Peyer's patch (tissue), 4 donors: ENCODE data around the gene DLGAP1. TPM values are rescaled to one million over a fixed set of nuclear protein-coding genes. Genes with fewer than 3 reads are reported as not detected.

ENCODE experiments used
- DNase-seq, 3 donors: peaks; one replicate each; pipeline ENCODE4 v3.0.0-alpha.2; 2017 to 2019
- H3K27ac ChIP-seq, 4 donors: fragments of 200-600 bp; sonication (generic); one replicate each; pipeline ENCODE4 v1.5.1; 2016 to 2019
- H3K27me3 ChIP-seq, 2 donors: fragments of 200-600 bp; sonication (generic); one replicate each; pipeline ENCODE4 v1.5.1; 2019
- H3K36me3 ChIP-seq, 3 donors: fragments of 200-600 bp; sonication (generic); one replicate each; pipeline ENCODE4 v1.5.1; 2016 to 2019
- H3K4me1 ChIP-seq, 4 donors: fragments of 200-600 bp; sonication (generic); one replicate each; pipeline ENCODE4 v1.5.1; 2016 to 2019
- H3K4me3 ChIP-seq, 4 donors: fragments of 200-600 bp; sonication (generic); 1 replicate in 3 of 4; 2 replicates in 1 of 4; pipeline ENCODE4 v1.5.1; 2016 to 2019; ENCODE audit warnings: mild to moderate bottlenecking in 1 of 4
- H3K9me3 ChIP-seq, 4 donors: fragments of 200-600 bp; sonication (generic); one replicate each; pipeline ENCODE4 v1.5.1; 2016 to 2019; ENCODE audit warnings: mild to moderate bottlenecking in 1 of 4
- CTCF ChIP-seq, 6 experiments: fragments of 450-650 bp in 4 of 6; fragments of 200-600 bp in 2 of 6; sonication (generic) in 1 of 6; IDR thresholded peaks; one replicate each; pipeline ENCODE4 v1.5.1; 2017 to 2019; ENCODE audit warnings: antibody characterized with exemption in 6 of 6, mild to moderate bottlenecking in 3 of 6, moderate library complexity in 1 of 6
- POLR2A ChIP-seq, 2 donors: fragments of 450-650 bp; IDR thresholded peaks; one replicate each; pipeline ENCODE4 v1.5.1; 2017; ENCODE audit warnings: antibody characterized with exemption in 2 of 2, mild to moderate bottlenecking in 2 of 2, moderate library complexity in 2 of 2
- total RNA-seq, 4 donors: library from RNA; depleted of rRNA; stranded (reverse); fragments of >200 nt; gene quantifications; one replicate each; pipeline ENCODE4 v1.1.0, GENCODE V29; 2016

Gene DLGAP1
- total RNA-seq, 4 donors from 2014 or later = 0.53 to 4.1 (median 2.1) TPM

DNA sequence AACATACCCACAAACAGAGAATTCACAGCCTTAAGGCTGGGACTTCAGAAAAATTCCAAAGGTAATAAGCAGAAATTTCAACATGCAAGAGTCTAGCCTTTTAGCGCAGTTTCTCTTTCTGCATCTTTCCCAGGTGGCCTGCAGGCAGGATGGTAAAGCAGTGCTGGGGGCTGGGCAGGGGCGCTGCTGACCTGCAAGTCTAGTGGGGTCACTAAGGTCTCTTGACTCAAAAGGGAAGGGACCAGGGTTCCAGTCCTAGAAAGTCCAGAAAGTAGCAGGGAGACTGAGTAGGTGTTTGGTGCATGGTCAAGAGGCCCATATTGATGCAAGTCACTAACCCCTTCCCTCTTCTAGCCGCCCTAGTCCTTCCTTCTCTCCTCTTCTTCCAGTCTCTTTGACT lies 835.9 kb downstream of the DLGAP1 start:
- Histone ChIP-seq H3K36me3 (no peaks in the 10 kb centered on the region), H3K9me3 (no peaks in the 10 kb centered on the region), H3K4me1 (peaks cover 0 to 18% (median 2%) of the 10 kb centered on the region in 4 donors), H3K27me3 (no peaks in the 10 kb centered on the region), H3K4me3 (no peak overlapping the region), H3K27ac (no peak overlapping the region)
- no peak for DNase-seq
- TF ChIP-seq CTCF (IDR thresholded peaks at IDR 0.05) = no peak
- no peak for TF ChIP-seq POLR2A (IDR thresholded peaks at IDR 0.05)

DNA sequence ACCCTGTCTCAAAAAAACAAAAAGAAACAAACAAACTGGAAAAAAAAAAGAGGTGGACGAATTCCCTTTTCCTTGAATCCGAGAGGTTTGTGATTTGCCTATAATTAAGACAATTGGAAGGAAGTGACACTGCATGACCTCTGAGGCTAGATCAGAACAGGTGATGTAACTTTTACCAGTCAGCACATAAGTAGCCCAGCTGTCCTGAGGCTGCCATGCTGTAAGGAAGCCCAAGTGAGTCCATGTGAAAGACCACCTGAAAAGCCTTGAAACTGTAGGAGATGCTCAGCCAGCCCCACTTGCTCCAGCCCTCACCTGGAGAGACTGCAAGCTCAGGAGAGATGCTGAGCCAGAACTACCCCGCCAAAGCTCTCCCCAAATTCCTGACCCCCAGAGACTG lies 838.4 kb downstream of the DLGAP1 start:
- Histone ChIP-seq H3K4me3 (no peak overlapping the region), H3K36me3 (no peaks in the 10 kb centered on the region), H3K9me3 (no peaks in the 10 kb centered on the region), H3K4me1 (no peaks in the 10 kb centered on the region), H3K27me3 (no peaks in the 10 kb centered on the region), H3K27ac (no peak overlapping the region)
- no peak for TF ChIP-seq POLR2A (IDR thresholded peaks at IDR 0.05)
- TF ChIP-seq CTCF (IDR thresholded peaks at IDR 0.05) = no peak
- peak in 1 of 3 donors; percentile 18 for DNase-seq

- Histone ChIP-seq H3K36me3 (no peaks in the 10 kb centered on the region), H3K9me3 (no peaks in the 10 kb centered on the region), H3K4me3 (no peak overlapping the region), H3K27ac (no peak overlapping the region), H3K27me3 (no peaks in the 10 kb centered on the region), H3K4me1 (no peaks in the 10 kb centered on the region)
- peak in 1 of 3 donors; percentile 32 for DNase-seq
- TF ChIP-seq CTCF (IDR thresholded peaks at IDR 0.05) (no peak), POLR2A (IDR thresholded peaks at IDR 0.05) (no peak)
Measured at GRCh38 chr18:3616142-3616541, 839.0 kb downstream of the DLGAP1 start.

DNA sequence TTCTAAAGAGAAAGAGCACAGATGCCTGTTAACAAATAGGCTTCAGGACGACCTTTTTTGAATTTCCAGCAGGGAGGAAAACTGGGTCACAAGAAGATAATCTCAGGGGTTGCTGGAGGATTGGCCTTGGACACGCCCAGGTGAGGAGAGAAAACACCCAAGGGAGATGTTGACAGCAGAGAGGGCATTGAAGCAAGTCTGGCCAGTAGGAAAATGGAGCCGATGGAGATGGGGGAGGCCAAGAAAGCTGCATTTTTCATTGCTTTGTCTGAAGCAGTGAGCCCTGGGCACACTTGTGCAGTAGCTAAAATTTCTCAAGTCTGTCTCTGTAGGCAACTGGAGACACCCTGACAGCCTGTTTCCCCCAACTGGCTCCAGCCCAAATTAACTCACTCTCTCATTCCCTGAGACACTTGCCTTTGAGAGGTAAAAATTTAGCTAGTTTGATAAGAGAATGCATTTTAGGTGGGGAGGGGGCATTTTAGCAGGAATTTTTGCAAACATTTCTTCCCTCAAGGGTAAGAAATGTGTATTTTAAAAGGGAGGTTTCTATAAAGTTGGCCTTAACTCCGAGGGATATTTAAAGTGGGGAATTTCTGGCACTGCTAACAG lies 839.6 kb downstream of the DLGAP1 start:
- no peak overlapping the region for H3K27ac ChIP-seq
- H3K9me3 ChIP-seq = no peaks in the 10 kb centered on the region
- H3K4me1 ChIP-seq = no peaks in the 10 kb centered on the region
- TF ChIP-seq CTCF (IDR thresholded peaks at IDR 0.05) = no peak
- TF ChIP-seq POLR2A (IDR thresholded peaks at IDR 0.05) = no peak
- DNase-seq = peak in 1 of 3 donors; percentile 27
- no peaks in the 10 kb centered on the region for H3K27me3 ChIP-seq
- no peak overlapping the region for H3K4me3 ChIP-seq
- H3K36me3 ChIP-seq = no peaks in the 10 kb centered on the region

- H3K4me3 ChIP-seq = no peak overlapping the region
- no peaks in the 10 kb centered on the region for H3K36me3 ChIP-seq
- no peaks in the 10 kb centered on the region for H3K4me1 ChIP-seq
- no peak for TF ChIP-seq CTCF (IDR thresholded peaks at IDR 0.05)
- TF ChIP-seq POLR2A (IDR thresholded peaks at IDR 0.05) = no peak
- no peaks in the 10 kb centered on the region for H3K9me3 ChIP-seq
- peak in 1 of 3 donors; percentile 28 for DNase-seq
- H3K27me3 ChIP-seq = no peaks in the 10 kb centered on the region
- no peak overlapping the region for H3K27ac ChIP-seq
Measured at GRCh38 chr18:3612315-3612714, 842.8 kb downstream of the DLGAP1 start.
